Measurements from ENCODE around the gene RYR3. TPM values are rescaled to one million over a fixed set of nuclear protein-coding genes. Genes with fewer than 3 reads are reported as not detected.

The RYR3 gene
- total RNA-seq, 2 experiments from 2014 or later = not detected

DNA sequence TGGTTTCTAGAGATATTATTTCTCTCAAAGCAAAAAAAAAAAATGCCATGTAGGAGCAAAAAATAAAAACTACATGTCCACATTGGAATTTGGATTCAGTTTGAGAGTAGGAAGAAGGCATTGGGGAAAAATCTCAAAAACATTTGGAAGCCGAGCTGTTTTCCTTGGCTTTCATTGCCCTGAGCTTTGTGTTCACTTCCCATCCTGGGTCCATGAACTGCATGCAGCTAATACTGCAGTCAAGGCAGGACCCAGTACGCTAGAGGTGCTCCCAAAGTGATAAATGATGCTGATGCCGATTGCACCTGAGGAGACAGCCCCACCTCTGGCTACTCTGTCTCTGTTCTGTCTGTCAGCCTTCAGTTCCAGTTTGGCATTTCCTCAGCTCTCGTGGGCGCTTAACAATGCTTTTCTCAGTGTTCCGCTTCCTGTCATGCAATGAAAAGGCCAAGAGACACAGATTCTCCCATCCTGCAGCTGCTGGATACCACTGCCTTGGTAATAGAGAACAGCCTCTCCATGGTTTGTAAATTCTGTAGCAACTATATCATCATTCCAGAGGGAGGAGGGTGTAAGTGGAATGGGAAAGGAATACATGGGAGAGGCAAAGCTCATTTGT, 181.8 kb downstream of the RYR3 start:
- CTCF ChIA-PET = no interaction called here
- POLR2A ChIA-PET = no interaction called here

DNA sequence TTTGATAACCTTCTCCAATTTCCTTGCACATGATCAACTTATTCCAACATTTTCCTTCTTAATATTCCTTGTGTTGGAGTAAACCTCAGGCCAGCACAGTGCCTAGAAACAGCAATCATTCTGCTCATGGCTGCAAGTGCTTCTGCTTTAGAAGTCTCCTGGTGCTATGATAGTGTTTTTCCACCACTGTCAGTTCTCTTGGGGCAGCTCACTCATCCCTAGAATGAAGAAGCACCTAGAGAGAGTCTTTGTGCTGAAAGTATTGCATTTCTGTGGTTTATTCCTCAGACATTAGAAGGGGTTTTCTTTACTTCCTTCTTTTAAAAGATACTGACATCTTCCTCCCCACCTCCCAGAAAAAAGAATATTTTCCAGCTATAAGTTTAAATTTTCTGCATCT, 183.5 kb downstream of the RYR3 start:
- ChIA-PET CTCF (no interaction called here), POLR2A (no interaction called here)

- ChIA-PET POLR2A (no interaction called here), CTCF (no interaction called here)
These were observed 189.8 kb downstream of the RYR3 start for GRCh38 chr15:33500432-33501195.

- CTCF ChIA-PET = no interaction called here
These were observed 192.9 kb downstream of the RYR3 start for GRCh38 chr15:33503681-33504080.

DNA sequence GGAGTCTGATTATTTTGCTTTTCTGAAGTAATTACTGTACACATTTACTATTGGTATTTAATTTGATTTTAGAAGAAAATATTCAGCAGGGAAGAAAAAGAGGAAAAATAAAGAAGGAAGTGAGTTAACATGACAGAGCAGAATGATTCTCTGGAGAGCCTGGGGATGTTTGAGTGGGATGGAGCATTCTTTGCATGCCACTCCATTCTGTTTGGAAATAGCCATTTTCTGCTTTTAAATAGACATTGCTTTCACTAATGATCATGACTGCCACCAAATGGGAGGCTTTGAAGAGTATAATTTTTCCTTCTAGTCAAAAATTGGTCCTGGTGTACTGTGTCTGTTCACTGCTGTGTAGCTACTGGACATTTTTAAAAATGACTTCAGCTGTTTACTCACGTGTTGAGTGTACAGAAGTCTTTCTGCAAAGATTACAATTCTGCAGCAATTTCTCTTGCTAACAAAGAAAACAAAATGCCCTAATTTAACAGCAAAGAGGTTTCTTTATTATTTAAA, 196.1 kb downstream of the RYR3 start:
- CTCF ChIA-PET = no interaction called here
- POLR2A ChIA-PET = no interaction called here

More at GRCh38 chr15:33503681-33504080, 192.9 kb downstream of the RYR3 start:
- POLR2A ChIA-PET = no interaction called here

GRCh38 chr15:33508703-33509102, 197.9 kb downstream of the RYR3 start:
- POLR2A ChIA-PET = no interaction called here
- CTCF ChIA-PET = no interaction called here

DNA sequence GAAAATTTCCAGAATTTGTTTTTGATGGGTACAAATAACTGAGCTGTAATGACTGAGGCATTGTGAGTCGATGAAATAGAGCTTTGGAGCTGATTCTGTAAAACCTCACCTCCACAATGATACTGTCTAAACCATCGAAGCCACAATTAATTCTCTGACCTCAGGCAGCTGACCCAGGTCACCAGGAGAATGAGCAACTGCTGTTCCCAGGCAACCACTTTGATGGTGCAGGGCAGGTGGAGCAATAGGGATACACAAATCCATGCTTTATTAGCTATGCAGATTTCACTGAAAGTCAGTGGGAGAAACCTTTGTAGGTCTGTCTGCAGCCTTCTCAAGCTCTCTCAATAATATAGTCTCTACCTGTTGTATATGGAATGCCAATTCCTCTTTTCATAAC, 204.4 kb downstream of the RYR3 start:
- POLR2A ChIA-PET = no interaction called here
- CTCF ChIA-PET = no interaction called here

GRCh38 chr15:33516563-33516962, 205.8 kb downstream of the RYR3 start:
- ChIA-PET CTCF (no interaction called here), POLR2A (no interaction called here)

DNA sequence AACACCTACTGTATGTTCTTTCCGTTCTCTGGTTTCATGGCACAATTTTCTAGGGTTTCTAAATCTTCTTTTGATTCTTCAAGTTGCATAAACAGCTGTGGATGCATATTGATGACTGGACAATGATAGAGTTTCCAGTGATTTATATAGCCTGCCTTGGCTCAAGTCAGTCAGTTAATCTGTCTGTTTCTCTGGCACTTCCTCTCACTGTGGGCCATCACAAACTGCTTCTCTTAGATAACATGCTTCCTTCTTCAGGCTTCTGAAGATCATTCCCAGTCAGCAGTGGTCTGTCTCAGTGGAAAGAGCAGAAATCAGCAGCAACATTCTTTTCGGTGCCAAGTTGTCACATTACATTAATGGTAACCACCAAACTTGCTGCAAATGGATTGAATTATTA, 207.2 kb downstream of the RYR3 start:
- ChIA-PET CTCF (no interaction called here), POLR2A (no interaction called here)

DNA sequence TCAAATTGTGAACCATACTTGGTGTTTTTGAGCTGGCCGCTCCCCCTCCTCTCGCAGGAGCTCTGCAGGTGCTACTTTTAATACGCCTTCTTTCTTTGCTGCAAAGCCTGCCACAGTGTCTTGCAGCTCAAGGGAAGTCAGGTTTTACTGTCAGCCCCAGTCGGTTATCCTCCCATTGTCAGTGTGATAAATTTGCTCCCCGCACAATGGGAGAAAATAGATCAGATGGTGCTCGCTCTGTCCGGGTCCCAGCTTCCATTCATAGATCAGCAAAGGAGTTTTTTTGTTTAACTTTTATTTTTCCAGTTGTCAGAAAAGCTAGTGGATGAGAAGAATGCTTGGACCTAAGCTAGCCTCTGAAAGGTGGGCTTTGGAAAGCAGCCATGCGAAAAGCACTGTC, 207.7 kb downstream of the RYR3 start:
- POLR2A ChIA-PET = no interaction called here

GRCh38 chr15:33524274-33524673, 213.5 kb downstream of the RYR3 start:
- CTCF ChIA-PET = no interaction called here
- POLR2A ChIA-PET = no interaction called here

More for the DNA sequence above, 207.7 kb downstream of the RYR3 start:
- CTCF ChIA-PET = no interaction called here

GRCh38 chr15:33526532-33526931, 215.8 kb downstream of the RYR3 start:
- POLR2A ChIA-PET = no interaction called here
- CTCF ChIA-PET = no interaction called here

- ChIA-PET POLR2A (no interaction called here), CTCF (no interaction called here)
These were observed 222.4 kb downstream of the RYR3 start for GRCh38 chr15:33533197-33533596.

DNA sequence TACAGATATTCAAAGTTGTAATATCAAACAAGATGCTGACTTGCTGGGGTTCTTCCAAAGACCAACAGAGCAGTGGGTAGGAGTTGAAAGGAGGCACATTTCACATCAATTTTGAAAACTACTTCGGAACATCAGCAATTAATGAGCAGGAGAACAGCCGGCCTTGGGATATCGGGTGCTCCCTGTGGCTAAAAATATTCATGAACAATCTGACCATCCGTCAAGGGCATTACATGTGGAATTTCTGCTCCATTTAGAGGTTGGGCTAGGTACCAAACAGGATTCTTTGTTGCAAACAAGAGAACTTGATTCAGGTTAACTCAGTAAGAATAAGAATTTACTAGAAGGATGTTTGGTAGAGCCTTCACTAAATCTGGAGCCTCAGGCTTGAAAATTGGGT, 223.9 kb downstream of the RYR3 start:
- CTCF ChIA-PET = no interaction called here

GRCh38 chr15:33535135-33535534, 224.4 kb downstream of the RYR3 start:
- POLR2A ChIA-PET = no interaction called here
- CTCF ChIA-PET = no interaction called here

More for the DNA sequence above, 223.9 kb downstream of the RYR3 start:
- POLR2A ChIA-PET = no interaction called here

- CTCF ChIA-PET = no interaction called here
- POLR2A ChIA-PET = no interaction called here
These were observed 229.2 kb downstream of the RYR3 start for GRCh38 chr15:33539825-33540573.

DNA sequence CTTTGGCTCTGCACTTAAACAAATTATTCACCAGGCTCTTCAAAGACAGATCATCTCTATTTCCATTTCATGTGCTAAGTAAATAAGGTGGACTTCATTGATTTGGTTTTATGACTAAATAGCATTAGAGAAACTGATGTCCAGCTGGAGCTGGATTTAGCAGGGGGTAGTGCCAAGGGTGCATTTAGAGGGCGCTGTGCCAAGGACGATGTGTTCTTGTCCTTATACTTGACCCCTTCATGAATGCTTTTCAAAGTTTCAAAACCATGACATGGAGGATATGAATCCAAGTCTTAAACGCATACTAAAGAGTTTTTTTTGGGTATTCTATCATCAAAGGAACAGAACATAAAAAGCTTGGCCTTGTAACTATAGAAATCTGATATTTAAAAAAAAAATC, 233.2 kb downstream of the RYR3 start:
- ChIA-PET CTCF (no interaction called here), POLR2A (no interaction called here)

- CTCF ChIA-PET = no interaction called here
- POLR2A ChIA-PET = no interaction called here
These were observed 235.1 kb downstream of the RYR3 start for GRCh38 chr15:33545866-33546265.

DNA sequence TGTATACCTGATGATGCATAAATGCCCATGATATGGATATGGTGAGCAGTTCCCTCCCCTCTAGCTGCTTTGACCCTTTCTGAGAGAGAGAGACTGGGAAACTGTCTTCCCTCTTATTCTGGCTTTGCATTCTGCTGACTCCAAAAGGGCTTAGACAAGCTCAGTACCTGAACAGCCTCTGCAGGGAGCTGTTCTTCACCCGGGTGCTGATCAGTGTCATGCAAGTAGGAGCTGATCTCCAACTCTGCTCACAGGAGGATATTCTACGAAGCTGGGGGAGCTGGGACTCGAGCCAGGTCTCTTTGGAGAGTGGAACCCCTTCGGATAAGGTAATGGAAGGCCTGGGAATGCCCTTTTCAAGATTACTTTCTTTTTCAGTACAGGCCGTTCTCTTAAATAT, 237.1 kb downstream of the RYR3 start:
- ChIA-PET CTCF (no interaction called here), POLR2A (no interaction called here)

DNA sequence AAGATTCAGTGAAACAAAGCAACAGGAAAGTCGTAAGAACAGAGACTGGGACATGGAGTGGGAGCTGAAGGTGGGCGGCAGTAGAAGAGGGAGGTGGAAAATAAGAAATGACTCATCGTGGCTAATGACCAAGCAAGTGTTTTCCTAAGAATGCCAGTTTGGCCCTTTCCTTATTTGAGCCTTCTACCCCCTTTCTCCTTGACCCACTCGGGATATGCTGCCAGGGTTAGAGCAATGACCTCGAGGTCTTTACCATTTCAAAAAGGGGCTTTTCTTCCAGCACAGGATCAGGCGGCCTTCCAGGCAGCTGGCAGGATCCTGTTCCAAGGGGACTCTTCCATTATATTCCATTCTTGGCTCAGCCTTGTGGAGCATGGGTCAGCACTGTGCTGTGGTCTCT, 241.1 kb downstream of the RYR3 start:
- ChIA-PET CTCF (no interaction called here), POLR2A (no interaction called here)

DNA sequence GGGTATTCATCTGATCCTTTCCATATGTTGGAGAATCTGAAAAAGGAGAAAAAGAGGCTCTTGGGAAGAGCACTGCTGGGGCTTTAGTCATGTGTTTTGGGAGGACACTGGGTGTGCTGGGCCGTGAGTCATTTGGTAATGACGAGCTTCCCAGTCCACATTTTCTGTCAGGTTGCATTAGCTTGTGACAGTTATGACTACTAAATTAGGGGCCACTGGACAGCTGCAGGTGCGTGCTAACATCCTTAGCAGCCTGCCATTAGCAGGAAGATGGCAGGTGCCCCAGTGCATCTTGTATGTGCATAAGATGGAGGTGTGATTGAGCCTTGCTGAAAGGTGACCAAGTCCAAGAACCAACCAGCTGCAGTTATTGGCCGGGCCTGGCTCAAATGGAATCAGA, 242.4 kb downstream of the RYR3 start:
- POLR2A ChIA-PET = no interaction called here
- CTCF ChIA-PET = no interaction called here
